WTC11 (cell line): Measurements from ENCODE around the gene AREL1.

ENCODE experiments used
- AFF4 ChIP-seq: sonication (generic); formaldehyde crosslinking; IDR thresholded peaks from 2 replicates; pipeline ENCODE4 v1.8.1; 2023; ENCODE audit warnings: mild to moderate bottlenecking, missing genetic modification reagents, borderline replicate concordance
- ATF3 ChIP-seq: sonication (generic); formaldehyde crosslinking; conservative IDR thresholded peaks from 2 replicates; pipeline ENCODE4 v1.8.1; 2022; ENCODE audit warnings: mild to moderate bottlenecking, missing genetic modification reagents
- CREB1 ChIP-seq: sonication (generic); formaldehyde crosslinking; IDR thresholded peaks from 2 replicates; pipeline ENCODE4 v1.8.0; 2023; ENCODE audit warnings: mild to moderate bottlenecking, missing genetic modification reagents
- CREM ChIP-seq: sonication (generic); formaldehyde crosslinking; IDR thresholded peaks from 2 replicates; pipeline ENCODE4 v1.8.1; 2022; ENCODE audit warnings: mild to moderate bottlenecking, missing genetic modification reagents, moderate library complexity
- MAX ChIP-seq: sonication (generic); formaldehyde crosslinking; IDR thresholded peaks from 2 replicates; pipeline ENCODE4 v1.8.0; 2022; ENCODE audit warnings: mild to moderate bottlenecking, missing genetic modification reagents
- MYBL2 ChIP-seq: sonication (generic); formaldehyde crosslinking; IDR thresholded peaks from 2 replicates; pipeline ENCODE4 v1.8.1; 2023; ENCODE audit warnings: mild to moderate bottlenecking, moderate library complexity, missing genetic modification reagents
- SMAD3 ChIP-seq: sonication (generic); formaldehyde crosslinking; IDR thresholded peaks from 2 replicates; pipeline ENCODE4 v1.8.0; 2022; ENCODE audit warnings: missing genetic modification reagents, mild to moderate bottlenecking, borderline replicate concordance
- ZNF232 ChIP-seq: sonication (generic); formaldehyde crosslinking; IDR thresholded peaks from 2 replicates; pipeline ENCODE4 v1.8.0; 2022; ENCODE audit warnings: mild to moderate bottlenecking, missing genetic modification reagents
- TF ChIP-seq, protein P1 (sequence below): fragments of 200-600 bp; IDR thresholded peaks from 2 replicates; pipeline ENCODE4 v1.8.0; 2022; ENCODE audit warnings: antibody characterized with exemption
- TF ChIP-seq, protein P2 (sequence below): sonication (generic); formaldehyde crosslinking; IDR thresholded peaks from 2 replicates; pipeline ENCODE4 v1.8.1; 2023; ENCODE audit warnings: mild to moderate bottlenecking, missing genetic modification reagents

DNA sequence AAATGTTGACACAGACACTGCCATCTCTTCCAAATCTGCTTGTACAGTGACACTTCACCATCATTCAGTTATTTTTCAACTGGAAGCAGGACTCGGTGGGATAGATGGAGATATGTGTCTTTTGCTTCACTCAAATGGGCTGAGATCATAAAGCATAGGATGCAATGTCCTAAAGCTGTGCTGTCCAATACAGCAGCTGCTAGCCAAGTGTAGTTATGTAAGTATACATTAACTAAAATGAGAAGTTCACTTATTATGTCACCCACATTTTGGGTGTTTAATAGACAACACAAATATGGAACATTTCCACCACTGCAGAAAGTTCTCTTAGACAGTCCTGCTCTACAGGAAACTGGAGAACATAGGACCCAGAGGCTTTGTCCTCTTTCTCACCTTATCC lies 43.6 kb downstream of the AREL1 start:
- TF ChIP-seq, protein P1, sequence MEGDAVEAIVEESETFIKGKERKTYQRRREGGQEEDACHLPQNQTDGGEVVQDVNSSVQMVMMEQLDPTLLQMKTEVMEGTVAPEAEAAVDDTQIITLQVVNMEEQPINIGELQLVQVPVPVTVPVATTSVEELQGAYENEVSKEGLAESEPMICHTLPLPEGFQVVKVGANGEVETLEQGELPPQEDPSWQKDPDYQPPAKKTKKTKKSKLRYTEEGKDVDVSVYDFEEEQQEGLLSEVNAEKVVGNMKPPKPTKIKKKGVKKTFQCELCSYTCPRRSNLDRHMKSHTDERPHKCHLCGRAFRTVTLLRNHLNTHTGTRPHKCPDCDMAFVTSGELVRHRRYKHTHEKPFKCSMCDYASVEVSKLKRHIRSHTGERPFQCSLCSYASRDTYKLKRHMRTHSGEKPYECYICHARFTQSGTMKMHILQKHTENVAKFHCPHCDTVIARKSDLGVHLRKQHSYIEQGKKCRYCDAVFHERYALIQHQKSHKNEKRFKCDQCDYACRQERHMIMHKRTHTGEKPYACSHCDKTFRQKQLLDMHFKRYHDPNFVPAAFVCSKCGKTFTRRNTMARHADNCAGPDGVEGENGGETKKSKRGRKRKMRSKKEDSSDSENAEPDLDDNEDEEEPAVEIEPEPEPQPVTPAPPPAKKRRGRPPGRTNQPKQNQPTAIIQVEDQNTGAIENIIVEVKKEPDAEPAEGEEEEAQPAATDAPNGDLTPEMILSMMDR, result no peak
- TF ChIP-seq MAX (CRISPR knock-in tag) (no peak), AFF4 (CRISPR knock-in tag) (no peak), CREB1 (CRISPR knock-in tag) (no peak), MYBL2 (CRISPR knock-in tag) (no peak), ZNF232 (no peak), CREM (CRISPR knock-in tag) (no peak), SMAD3 (CRISPR knock-in tag) (no peak), ATF3 (CRISPR knock-in tag) (no peak)
- TF ChIP-seq, protein P2, sequence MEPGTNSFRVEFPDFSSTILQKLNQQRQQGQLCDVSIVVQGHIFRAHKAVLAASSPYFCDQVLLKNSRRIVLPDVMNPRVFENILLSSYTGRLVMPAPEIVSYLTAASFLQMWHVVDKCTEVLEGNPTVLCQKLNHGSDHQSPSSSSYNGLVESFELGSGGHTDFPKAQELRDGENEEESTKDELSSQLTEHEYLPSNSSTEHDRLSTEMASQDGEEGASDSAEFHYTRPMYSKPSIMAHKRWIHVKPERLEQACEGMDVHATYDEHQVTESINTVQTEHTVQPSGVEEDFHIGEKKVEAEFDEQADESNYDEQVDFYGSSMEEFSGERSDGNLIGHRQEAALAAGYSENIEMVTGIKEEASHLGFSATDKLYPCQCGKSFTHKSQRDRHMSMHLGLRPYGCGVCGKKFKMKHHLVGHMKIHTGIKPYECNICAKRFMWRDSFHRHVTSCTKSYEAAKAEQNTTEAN (CRISPR knock-in tag), result no peak
